Suprapubic skin (tissue), 4 donors: ENCODE results near the gene ARHGAP29. TPM values are rescaled to one million over a fixed set of nuclear protein-coding genes. Genes with fewer than 3 reads are reported as not detected.
A peak's percentile ranks its signal among the peaks of the same experiment; 100 is the strongest.

ENCODE experiments used
- DNase-seq, 2 donors: peaks; one replicate each; pipeline ENCODE4 v3.0.0-alpha.2; 2019; ENCODE audit warnings: low spot score in 2 of 2
- H3K27ac ChIP-seq: fragments of 200-600 bp; sonication (generic); one replicate; pipeline ENCODE4 v1.5.1; 2019
- H3K27me3 ChIP-seq: fragments of 200-600 bp; sonication (generic); one replicate; pipeline ENCODE4 v1.5.1; 2019
- H3K36me3 ChIP-seq: fragments of 200-600 bp; sonication (generic); one replicate; pipeline ENCODE4 v1.5.1; 2019
- H3K4me1 ChIP-seq: fragments of 200-600 bp; sonication (generic); one replicate; pipeline ENCODE4 v1.5.1; 2019
- H3K4me3 ChIP-seq: fragments of 200-600 bp; sonication (generic); one replicate; pipeline ENCODE4 v1.5.1; 2019; ENCODE audit warnings: mild to moderate bottlenecking
- H3K9me3 ChIP-seq: fragments of 200-600 bp; sonication (generic); one replicate; pipeline ENCODE4 v1.5.1; 2019
- EP300 ChIP-seq: sonication (generic); formaldehyde crosslinking; IDR thresholded peaks from one replicate; pipeline ENCODE4 v1.6.1; 2017; ENCODE audit warnings: antibody characterized with exemption
- POLR2A ChIP-seq, 2 donors: fragments of 450-650 bp; IDR thresholded peaks; one replicate each; pipeline ENCODE4 v1.6.1; 2017; ENCODE audit warnings: antibody characterized with exemption in 2 of 2, mild to moderate bottlenecking in 2 of 2, moderate library complexity in 2 of 2
- POLR2AphosphoS5 ChIP-seq, 3 donors: sonication (generic); formaldehyde crosslinking; IDR thresholded peaks; one replicate each; pipeline ENCODE4 v1.6.1; 2017; ENCODE audit warnings: antibody characterized with exemption in 3 of 3
- WGBS: methylation state at CpG from one replicate; pipeline ENCODE4 v1.1.5; 2018; 5-methylcytosine and 5-hydroxymethylcytosine counted together
- total RNA-seq, 4 donors: library from RNA; depleted of rRNA; stranded (reverse); fragments of >200 nt; gene quantifications; one replicate each; pipeline ENCODE4 v1.1.0, GENCODE V29; 2016
- TF ChIP-seq, protein P1 (sequence below), 2 donors: fragments of 200-600 bp in 1 of 2; fragments of 450-650 bp in 1 of 2; sonication (generic) in 1 of 2; IDR thresholded peaks; one replicate each; pipeline ENCODE4 v1.5.1; 2016 to 2019; ENCODE audit warnings: antibody characterized with exemption in 2 of 2, mild to moderate bottlenecking in 1 of 2, moderate library complexity in 1 of 2

Gene ARHGAP29
- total RNA-seq, 4 donors from 2014 or later = 23.4 to 38.3 (median 28.6) TPM

- Histone ChIP-seq H3K36me3 (no peaks in the 10 kb centered on the region), H3K9me3 (no peaks in the 10 kb centered on the region), H3K27me3 (peaks cover 20% of the 10 kb centered on the region), H3K27ac (peak overlapping the region; percentile 92), H3K4me3 (peak overlapping the region; percentile 84), H3K4me1 (peaks cover 37% of the 10 kb centered on the region)
- TF ChIP-seq, protein P1, sequence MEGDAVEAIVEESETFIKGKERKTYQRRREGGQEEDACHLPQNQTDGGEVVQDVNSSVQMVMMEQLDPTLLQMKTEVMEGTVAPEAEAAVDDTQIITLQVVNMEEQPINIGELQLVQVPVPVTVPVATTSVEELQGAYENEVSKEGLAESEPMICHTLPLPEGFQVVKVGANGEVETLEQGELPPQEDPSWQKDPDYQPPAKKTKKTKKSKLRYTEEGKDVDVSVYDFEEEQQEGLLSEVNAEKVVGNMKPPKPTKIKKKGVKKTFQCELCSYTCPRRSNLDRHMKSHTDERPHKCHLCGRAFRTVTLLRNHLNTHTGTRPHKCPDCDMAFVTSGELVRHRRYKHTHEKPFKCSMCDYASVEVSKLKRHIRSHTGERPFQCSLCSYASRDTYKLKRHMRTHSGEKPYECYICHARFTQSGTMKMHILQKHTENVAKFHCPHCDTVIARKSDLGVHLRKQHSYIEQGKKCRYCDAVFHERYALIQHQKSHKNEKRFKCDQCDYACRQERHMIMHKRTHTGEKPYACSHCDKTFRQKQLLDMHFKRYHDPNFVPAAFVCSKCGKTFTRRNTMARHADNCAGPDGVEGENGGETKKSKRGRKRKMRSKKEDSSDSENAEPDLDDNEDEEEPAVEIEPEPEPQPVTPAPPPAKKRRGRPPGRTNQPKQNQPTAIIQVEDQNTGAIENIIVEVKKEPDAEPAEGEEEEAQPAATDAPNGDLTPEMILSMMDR (IDR thresholded peaks at IDR 0.05) = no peak
- no peak for TF ChIP-seq POLR2A (IDR thresholded peaks at IDR 0.05)
- TF ChIP-seq EP300 = no peak
- no peak for TF ChIP-seq POLR2AphosphoS5 (IDR thresholded peaks at IDR 0.05)
- no peak for DNase-seq
- WGBS = 15% methylated on average over 9 of the region's 9 CpGs
Measured at GRCh38 chr1:94235189-94236012, 2.0 kb downstream of the ARHGAP29 start.

DNA sequence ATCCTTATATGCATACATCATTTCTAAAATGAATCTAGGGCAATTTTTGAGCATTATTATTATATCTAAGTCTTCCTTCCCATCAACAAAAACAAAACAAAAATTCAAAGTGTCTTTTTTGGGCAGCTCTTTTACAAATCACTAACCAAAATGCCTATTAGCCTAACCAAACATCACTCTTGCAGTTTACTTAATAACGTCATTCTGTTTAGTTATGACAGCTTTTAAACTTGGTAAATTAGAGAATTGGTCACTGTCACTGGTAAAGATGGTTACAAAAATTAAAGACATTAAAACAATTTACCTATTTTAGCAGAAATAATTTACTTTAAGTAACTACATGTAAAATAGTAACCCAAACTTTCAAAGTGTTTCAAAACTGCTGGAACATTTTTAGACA, 2.8 kb downstream of the ARHGAP29 start:
- Histone ChIP-seq H3K27ac (no peak overlapping the region), H3K4me3 (no peak overlapping the region), H3K36me3 (no peaks in the 10 kb centered on the region), H3K9me3 (no peaks in the 10 kb centered on the region), H3K27me3 (peaks cover 16% of the 10 kb centered on the region), H3K4me1 (peaks cover 38% of the 10 kb centered on the region)
- TF ChIP-seq, protein P1 (IDR thresholded peaks at IDR 0.05) = no peak
- TF ChIP-seq EP300 (no peak), POLR2A (IDR thresholded peaks at IDR 0.05) (no peak), POLR2AphosphoS5 (IDR thresholded peaks at IDR 0.05) (no peak)
- DNase-seq = no peak
- 46% methylated on average over 1 of the region's 1 CpG for WGBS

GRCh38 chr1:94231746-94232145, 5.6 kb downstream of the ARHGAP29 start:
- H3K27ac ChIP-seq = no peak overlapping the region
- TF ChIP-seq POLR2AphosphoS5 (IDR thresholded peaks at IDR 0.05) (no peak), POLR2A (IDR thresholded peaks at IDR 0.05) (no peak), EP300 (no peak)
- TF ChIP-seq, protein P1 (IDR thresholded peaks at IDR 0.05) = no peak
- H3K4me3 ChIP-seq = no peak overlapping the region
- DNase-seq = no peak
- no peaks in the 10 kb centered on the region for H3K9me3 ChIP-seq
- H3K27me3 ChIP-seq = peaks cover 4% of the 10 kb centered on the region
- H3K4me1 ChIP-seq = peaks cover 42% of the 10 kb centered on the region
- no peaks in the 10 kb centered on the region for H3K36me3 ChIP-seq
- 77% methylated on average over 1 of the region's 1 CpG for WGBS

GRCh38 chr1:94230920-94231319, 6.5 kb downstream of the ARHGAP29 start:
- WGBS = 74% methylated on average over 1 of the region's 1 CpG
- H3K9me3 ChIP-seq = no peaks in the 10 kb centered on the region
- H3K27me3 ChIP-seq = no peaks in the 10 kb centered on the region
- TF ChIP-seq POLR2AphosphoS5 (IDR thresholded peaks at IDR 0.05) = no peak
- TF ChIP-seq EP300 = no peak
- TF ChIP-seq, protein P1 (IDR thresholded peaks at IDR 0.05) = no peak
- TF ChIP-seq POLR2A (IDR thresholded peaks at IDR 0.05) = no peak
- H3K36me3 ChIP-seq = no peaks in the 10 kb centered on the region
- H3K27ac ChIP-seq = no peak overlapping the region
- H3K4me3 ChIP-seq = no peak overlapping the region
- peaks cover 38% of the 10 kb centered on the region for H3K4me1 ChIP-seq
- no peak for DNase-seq

- no peak for DNase-seq
- no peaks in the 10 kb centered on the region for H3K27me3 ChIP-seq
- no peak overlapping the region for H3K27ac ChIP-seq
- no peaks in the 10 kb centered on the region for H3K36me3 ChIP-seq
- 73% methylated on average over 4 of the region's 4 CpGs for WGBS
- TF ChIP-seq POLR2AphosphoS5 (IDR thresholded peaks at IDR 0.05) = no peak
- no peak for TF ChIP-seq EP300
- TF ChIP-seq, protein P1 (IDR thresholded peaks at IDR 0.05) = no peak
- no peaks in the 10 kb centered on the region for H3K9me3 ChIP-seq
- H3K4me3 ChIP-seq = no peak overlapping the region
- H3K4me1 ChIP-seq = peaks cover 26% of the 10 kb centered on the region
Measured at GRCh38 chr1:94228640-94229375, 8.6 kb downstream of the ARHGAP29 start.
